ENCODE results near the gene CKB.

- no peak for TF ChIP-seq CTCF (conservative IDR thresholded peaks at IDR 0.05; ENCODE audit: low read length)
- no peak for TF ChIP-seq EZH2phosphoT487 (IDR thresholded peaks at IDR 0.05; ENCODE audit: borderline replicate concordance)
Observed at GRCh38 chr14:103534576-103535061, 12.0 kb upstream of the CKB start.

Measured in Loucy (cell line).